ENCODE data around the gene MPP3.

MPP3 gene

GRCh38 chr17:43769859-43770258 lies 63.1 kb downstream of the MPP3 start:
- DNase-seq, result no peak

GRCh38 chr17:43769426-43769825 lies 63.5 kb downstream of the MPP3 start:
- no peak for DNase-seq

- no peak for DNase-seq
Measured at GRCh38 chr17:43768943-43769342, 64.0 kb downstream of the MPP3 start.

GRCh38 chr17:43768382-43768781 lies 64.6 kb downstream of the MPP3 start:
- peak; percentile 65 for DNase-seq

GRCh38 chr17:43767713-43768059 lies 65.3 kb downstream of the MPP3 start:
- DNase-seq, result no peak

DNA sequence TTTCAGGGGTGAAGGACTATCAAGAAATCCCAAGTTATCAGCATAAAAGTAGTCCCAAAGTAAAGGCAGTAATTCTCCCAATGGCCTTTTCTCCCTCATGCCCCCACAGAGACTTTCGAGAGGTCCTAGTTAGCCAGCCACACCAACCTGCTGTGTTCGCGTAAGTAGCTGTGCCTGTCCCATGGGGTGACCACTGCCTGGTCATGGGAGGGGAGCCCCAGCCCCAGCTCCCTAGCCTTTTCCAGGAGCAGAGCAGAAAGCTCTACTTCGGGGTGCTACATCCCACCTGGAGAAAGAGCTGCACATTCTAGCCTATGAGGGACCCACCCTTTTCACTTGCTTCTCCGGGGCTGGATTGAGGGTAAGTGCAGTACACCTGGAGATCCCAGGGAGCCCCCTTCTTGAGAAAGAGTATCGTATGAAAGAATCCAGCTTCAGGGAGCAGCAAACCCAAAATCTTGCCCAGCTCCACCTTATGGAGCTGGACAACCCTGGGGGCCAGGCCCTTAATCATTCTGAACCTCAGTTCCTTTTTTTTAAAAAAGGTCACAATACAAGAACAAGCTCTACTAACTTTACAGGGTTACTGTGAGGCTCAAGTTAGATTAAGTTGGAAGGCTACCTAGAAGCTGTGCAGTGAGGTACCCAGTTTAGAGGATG lies 65.8 kb downstream of the MPP3 start:
- DNase-seq, result no peak

- DNase-seq, result no peak
Measured at GRCh38 chr17:43766413-43767052, 66.4 kb downstream of the MPP3 start.

DNA sequence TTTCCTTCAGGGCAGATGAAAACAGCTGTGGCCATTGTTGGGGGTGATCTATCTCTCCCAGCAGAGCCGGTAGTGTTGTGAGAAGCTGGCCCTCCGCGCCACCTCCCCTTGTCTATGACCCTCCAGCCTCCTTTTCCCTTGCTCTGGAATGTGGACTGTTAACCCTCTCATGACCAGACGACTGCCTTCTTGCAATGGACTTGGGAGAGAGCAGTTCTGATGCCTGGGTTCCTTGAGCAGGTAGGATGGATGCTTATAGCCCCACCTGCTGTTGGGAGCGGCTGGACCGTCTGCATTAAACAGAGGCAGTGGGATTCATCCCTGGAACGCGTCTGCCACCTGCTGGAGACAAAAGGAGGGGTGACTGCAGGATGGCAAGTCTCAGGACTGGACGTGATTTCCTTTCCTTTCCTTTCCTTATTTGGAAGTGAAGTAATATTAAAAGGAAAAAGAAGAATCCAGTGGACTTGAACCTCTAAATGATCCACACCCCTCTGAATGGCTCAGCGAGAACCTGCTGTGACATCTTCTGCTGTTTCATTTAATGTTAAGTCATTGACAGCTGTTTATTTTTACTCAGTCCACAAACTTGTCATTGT lies 72.6 kb downstream of the MPP3 start:
- DNase-seq, result peak; percentile 83

- DNase-seq, result no peak
Measured at GRCh38 chr17:43759836-43760235, 73.1 kb downstream of the MPP3 start.

DNA sequence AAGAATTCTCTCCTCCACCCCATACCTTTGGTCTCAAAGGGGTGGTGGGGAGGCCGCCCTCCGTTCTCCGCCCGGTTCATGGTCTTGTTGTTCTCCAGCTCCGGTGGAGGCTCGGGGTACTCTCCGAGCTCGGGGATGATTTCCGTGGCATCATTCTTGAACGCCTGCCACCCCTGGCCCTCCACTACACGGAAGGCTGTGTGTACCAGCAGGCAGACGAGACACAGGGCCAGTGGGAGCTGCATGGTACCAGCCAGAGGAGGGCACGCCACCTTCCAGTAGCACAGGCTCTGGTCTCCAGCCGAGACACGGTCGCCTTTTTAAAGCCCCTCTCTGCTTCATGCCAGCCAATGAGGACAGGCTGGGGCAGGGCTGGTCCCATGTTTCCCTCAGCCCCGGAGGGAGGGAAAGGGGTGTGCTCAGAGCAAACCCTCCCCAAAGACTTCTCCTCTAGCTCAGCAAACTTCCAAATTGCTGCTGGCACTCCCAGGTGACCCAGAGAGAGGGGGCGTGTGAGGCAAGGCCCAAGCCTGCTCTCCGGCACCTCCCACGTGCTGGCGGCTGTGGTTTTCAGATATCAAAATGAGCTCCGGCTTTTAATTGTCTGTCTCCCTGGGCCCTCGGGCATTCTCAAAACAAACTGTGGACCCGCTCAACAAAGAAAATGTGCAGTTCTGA lies 74.3 kb downstream of the MPP3 start, which contains the start of gene SOST:
SOST (minus strand) TSS at position 295 of the 678 bp plus-strand sequence; CDS start at position 245, 50 bp downstream.
- no peak for DNase-seq

DNA sequence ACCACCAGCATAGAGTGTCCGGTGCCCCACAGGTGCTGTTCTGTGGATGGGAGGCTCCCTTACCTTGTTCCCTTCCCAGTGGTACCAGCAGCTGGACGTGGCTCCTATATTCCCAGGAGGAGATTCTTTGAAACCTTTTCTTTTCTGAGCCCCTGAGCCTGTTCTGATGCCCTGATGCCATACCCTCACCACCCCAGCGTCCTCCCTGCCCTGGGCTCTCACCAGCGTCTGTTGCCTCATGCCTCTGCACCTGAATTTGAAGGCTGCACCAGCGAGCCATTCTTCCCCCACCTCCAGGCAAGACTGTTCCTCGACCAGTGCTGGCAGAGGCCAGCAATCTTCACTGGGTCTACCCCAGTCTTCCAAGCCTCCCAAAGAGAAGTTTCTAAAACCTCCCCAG lies 74.9 kb downstream of the MPP3 start:
- DNase-seq, result no peak

DNA sequence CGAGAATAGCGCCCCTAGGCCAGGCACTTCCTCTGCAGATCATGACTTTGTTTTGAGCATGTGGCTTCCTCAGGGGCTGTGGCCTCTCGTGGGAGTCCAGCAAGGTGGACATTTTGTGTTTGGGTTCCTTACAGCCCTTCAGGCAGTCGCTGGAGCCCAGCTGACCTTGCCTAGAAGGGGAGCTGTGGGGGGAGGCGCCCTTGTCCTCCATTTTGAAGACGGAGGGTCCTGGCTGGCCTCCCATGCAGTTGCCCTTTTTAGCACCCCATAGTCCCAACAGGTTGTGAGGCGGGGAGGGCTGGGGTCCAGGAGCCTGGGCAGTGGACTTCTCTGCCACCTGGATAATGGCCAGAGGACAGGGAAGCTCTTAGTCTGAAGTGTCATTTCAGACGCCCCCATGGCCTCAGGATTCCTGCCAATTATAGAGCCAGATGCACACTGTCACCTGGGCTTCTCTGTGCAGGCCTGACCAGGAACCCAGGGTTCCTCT lies 75.7 kb downstream of the MPP3 start:
- no peak for DNase-seq

- no peak for DNase-seq
Measured at GRCh38 chr17:43756201-43756600, 76.7 kb downstream of the MPP3 start.

- DNase-seq, result no peak
Measured at GRCh38 chr17:43755389-43755875, 77.5 kb downstream of the MPP3 start.

GRCh38 chr17:43754947-43755346 lies 78.0 kb downstream of the MPP3 start:
- DNase-seq, result no peak

- DNase-seq, result no peak
Measured at GRCh38 chr17:43753493-43754129, 79.3 kb downstream of the MPP3 start.
